Caco-2 (cell line): Measurements from ENCODE around the gene LRP3. TPM values are rescaled to one million over a fixed set of nuclear protein-coding genes. Genes with fewer than 3 reads are reported as not detected.

Experiments used
- BruUV-seq: library from RNA; stranded (reverse); fragments of 400-500 nt; replicated peaks from 2 replicates; lab custom pipeline; 2021; lab: Mats Ljungman, UMichigan
- CTCF ChIA-PET: fragments of 300-600 bp; sonication (Branson Sonifier 250); formaldehyde crosslinking; loops from one replicate; lab custom pipeline; 2022; ENCODE audit warnings: antibody characterized with exemption; lab: Charles Lee
- POLR2A ChIA-PET: fragments of 300-600 bp; sonication (Branson Sonifier 250); formaldehyde crosslinking; loops from one replicate; lab custom pipeline; 2022; ENCODE audit warnings: antibody characterized with exemption; lab: Charles Lee
- DNase-seq, 2 experiments: peaks; one replicate each; pipeline versions ENCODE4 v3.0.0 to v3.0.0-alpha.2; 2020 to 2022
- H3K27me3 ChIP-seq: replicated peaks from 2 replicates; pipeline ENCODE4 v1.6.0; 2011; ENCODE audit warnings: low read length; ENCODE audit not compliant: control insufficient read depth, insufficient read depth
- H3K36me3 ChIP-seq: 2 replicates; pipeline ENCODE4 v1.5.1; 2011; ENCODE audit warnings: low read length; ENCODE audit not compliant: control insufficient read depth, insufficient read depth
- H3K4me1 ChIP-seq: fragments of 250-450 bp; sonication (Bioruptor Pico); 2 replicates; pipeline ENCODE4 v1.5.1; 2020; ENCODE audit warnings: mild to moderate bottlenecking
- H3K4me3 ChIP-seq: 2 replicates; pipeline ENCODE4 v1.5.1; 2011; ENCODE audit warnings: low read depth, mild to moderate bottlenecking, control low read depth, low read length
- H3K9me3 ChIP-seq: fragments of 250-450 bp; sonication (Bioruptor Pico); 2 replicates; pipeline ENCODE4 v1.5.1; 2020; ENCODE audit warnings: mild to moderate bottlenecking, moderate library complexity
- H3K27ac Mint-ChIP-seq: one replicate; pipeline ENCODE4 v1.8.0; 2022; ENCODE audit warnings: mixed read lengths; ENCODE audit not compliant: unreplicated experiment
- H3K27me3 Mint-ChIP-seq: one replicate; pipeline ENCODE4 v1.8.0; 2022; ENCODE audit warnings: mixed read lengths; ENCODE audit not compliant: insufficient read depth, unreplicated experiment
- H3K36me3 Mint-ChIP-seq: one replicate; pipeline ENCODE4 v1.8.0; 2022; ENCODE audit warnings: mild to moderate bottlenecking, mixed read lengths; ENCODE audit not compliant: insufficient read depth, unreplicated experiment
- H3K4me1 Mint-ChIP-seq: one replicate; pipeline ENCODE4 v1.8.0; 2022; ENCODE audit warnings: low read depth, mixed read lengths; ENCODE audit not compliant: unreplicated experiment
- H3K4me3 Mint-ChIP-seq: one replicate; pipeline ENCODE4 v1.8.0; 2022; ENCODE audit warnings: mild to moderate bottlenecking, moderate library complexity, mixed read lengths; ENCODE audit not compliant: unreplicated experiment
- H3K9me3 Mint-ChIP-seq: one replicate; pipeline ENCODE4 v1.8.0; 2022; ENCODE audit warnings: mixed read lengths; ENCODE audit not compliant: unreplicated experiment
- CTCF ChIP-seq, 2 experiments: fragments of 200-600 bp in 1 of 2; IDR thresholded peaks; 1 replicate in 1 of 2; 2 replicates in 1 of 2; pipeline versions ENCODE4 v1.5.1 to v1.8.0; 2011 to 2022; ENCODE audit warnings: antibody characterized with exemption in 1 of 2, control low read depth in 1 of 2, inconsistent platforms in 1 of 2, low read depth in 1 of 2, low read length in 1 of 2, mild to moderate bottlenecking in 1 of 2, moderate library complexity in 1 of 2; ENCODE audit not compliant: insufficient read depth in 1 of 2, severe bottlenecking in 1 of 2, unreplicated experiment in 1 of 2
- intact Hi-C: fragments of 100-400 bp; cut with micrococcal nuclease; formaldehyde crosslinking; loops from one replicate; pipeline ENCODE4 v1.10.0; 2022; ENCODE audit not compliant: unreplicated experiment
- total RNA-seq: library from RNA; stranded (reverse); gene quantifications from 2 replicates; pipeline ENCODE4 v1.2.3, GENCODE V29; 2022

LRP3 gene
- total RNA-seq, 1 experiment from 2014 or later = 22.8 TPM

GRCh38 chr19:33255781-33256180, 61.7 kb downstream of the LRP3 start:
- H3K4me3 ChIP-seq = no peak overlapping the region
- no peak for TF ChIP-seq CTCF (IDR thresholded peaks at IDR 0.05; ENCODE audit: insufficient read depth in 1 of 2, low read depth in 1 of 2, low read length in 1 of 2, severe bottlenecking in 1 of 2, unreplicated experiment in 1 of 2)
- no peaks in the 10 kb centered on the region for H3K4me1 Mint-ChIP-seq
- BruUV-seq = no TSS peak
- no peaks in the 10 kb centered on the region for H3K4me1 ChIP-seq
- H3K9me3 Mint-ChIP-seq = peaks cover 10% of the 10 kb centered on the region
- no peaks in the 10 kb centered on the region for H3K27me3 ChIP-seq
- peaks cover 10% of the 10 kb centered on the region for H3K9me3 ChIP-seq
- no peaks in the 10 kb centered on the region for H3K36me3 ChIP-seq
- no peaks in the 10 kb centered on the region for H3K27me3 Mint-ChIP-seq
- no peak overlapping the region for H3K27ac Mint-ChIP-seq
- CTCF ChIA-PET = no interaction called here
- no peaks in the 10 kb centered on the region for H3K36me3 Mint-ChIP-seq
- H3K4me3 Mint-ChIP-seq = no peak overlapping the region
- POLR2A ChIA-PET = no interaction called here
- no peak for DNase-seq
- intact Hi-C loops = no loop called here

- H3K4me1 Mint-ChIP-seq = no peaks in the 10 kb centered on the region
- Histone ChIP-seq H3K36me3 (no peaks in the 10 kb centered on the region), H3K9me3 (peaks cover 10% of the 10 kb centered on the region), H3K27me3 (no peaks in the 10 kb centered on the region), H3K4me1 (no peaks in the 10 kb centered on the region), H3K4me3 (no peak overlapping the region)
- no peak overlapping the region for H3K27ac Mint-ChIP-seq
- ChIA-PET POLR2A (no interaction called here), CTCF (interaction anchor here (0.8 kb wide), 1 partner anchor 12 kb away, joined by 4 read pairs; no protein-coding TSS in a partner anchor)
- H3K4me3 Mint-ChIP-seq = no peak overlapping the region
- BruUV-seq = no TSS peak
- intact Hi-C loops = no loop called here
- TF ChIP-seq CTCF (IDR thresholded peaks at IDR 0.05; ENCODE audit: insufficient read depth in 1 of 2, low read depth in 1 of 2, low read length in 1 of 2, severe bottlenecking in 1 of 2, unreplicated experiment in 1 of 2) = no peak
- H3K9me3 Mint-ChIP-seq = peaks cover 10% of the 10 kb centered on the region
- H3K36me3 Mint-ChIP-seq = no peaks in the 10 kb centered on the region
- no peak for DNase-seq
- H3K27me3 Mint-ChIP-seq = no peaks in the 10 kb centered on the region
Measured at GRCh38 chr19:33256261-33256660, 62.1 kb downstream of the LRP3 start.

GRCh38 chr19:33257828-33258227, 63.7 kb downstream of the LRP3 start:
- POLR2A ChIA-PET = no interaction called here
- TF ChIP-seq CTCF (IDR thresholded peaks at IDR 0.05; ENCODE audit: insufficient read depth in 1 of 2, low read depth in 1 of 2, low read length in 1 of 2, severe bottlenecking in 1 of 2, unreplicated experiment in 1 of 2) = no peak
- H3K36me3 Mint-ChIP-seq = no peaks in the 10 kb centered on the region
- Histone ChIP-seq H3K9me3 (peaks cover 10% of the 10 kb centered on the region), H3K36me3 (no peaks in the 10 kb centered on the region), H3K4me3 (no peak overlapping the region), H3K27me3 (no peaks in the 10 kb centered on the region), H3K4me1 (no peaks in the 10 kb centered on the region)
- intact Hi-C loops = no loop called here
- no peak for DNase-seq
- no TSS peak for BruUV-seq
- CTCF ChIA-PET = no interaction called here
- peaks cover 10% of the 10 kb centered on the region for H3K9me3 Mint-ChIP-seq
- H3K4me3 Mint-ChIP-seq = no peak overlapping the region
- H3K27me3 Mint-ChIP-seq = no peaks in the 10 kb centered on the region
- no peak overlapping the region for H3K27ac Mint-ChIP-seq
- no peaks in the 10 kb centered on the region for H3K4me1 Mint-ChIP-seq

Other genes starting within 250 kb of the LRP3 start
- gene CEP89, start 222.4 kb upstream of the LRP3 start, total RNA-seq = 14.5 and 17.3 TPM in 2 replicates
- 9.6 and 12.0 TPM in 2 replicates for gene FAAP24, start 222.1 kb upstream of the LRP3 start, total RNA-seq
- 69.5 and 78.5 TPM in 2 replicates for gene RHPN2, start 129.4 kb upstream of the LRP3 start, total RNA-seq
- 16.1 and 17.1 TPM in 2 replicates for gene GPATCH1, start 113.1 kb upstream of the LRP3 start, total RNA-seq
- gene WDR88, start 62.2 kb upstream of the LRP3 start, total RNA-seq = 0.20 and 0.37 TPM in 2 replicates
- gene SLC7A10, start 31.5 kb downstream of the LRP3 start, total RNA-seq = not detected in 2 replicates
- gene CEBPA, start 108.2 kb downstream of the LRP3 start, total RNA-seq = 97.9 and 110 TPM in 2 replicates
- 74.9 and 79.4 TPM in 2 replicates for gene CEBPG, start 179.4 kb downstream of the LRP3 start, total RNA-seq